Dermis microvascular lymphatic vessel endothelial cell (primary cell): ENCODE measurements around the gene BTBD9. TPM values are rescaled to one million over a fixed set of nuclear protein-coding genes. Genes with fewer than 3 reads are reported as not detected.

Experiments used
- DNase-seq, 2 donors: peaks; one replicate each; pipeline versions ENCODE4 v3.0.0 to v3.0.0-alpha.2; 2010; ENCODE audit warnings: low read depth in 2 of 2
- total RNA-seq: library from RNA; depleted of rRNA; stranded (reverse); fragments of >200 nt; gene quantifications from 2 replicates; pipeline ENCODE4 v1.2.1, GENCODE V29; 2014

The BTBD9 gene
- total RNA-seq, 1 donor from 2014 or later, result 6.7 TPM

GRCh38 chr6:38118791-38119365, 520.9 kb downstream of the BTBD9 start:
- DNase-seq, result no peak

Other genes starting within 250 kb of the BTBD9 start
- gene GLO1, start 63.2 kb upstream of the BTBD9 start, total RNA-seq, result 89.8 and 108 TPM in 2 replicates
- not detected in 2 replicates for gene DNAH8, start 75.4 kb upstream of the BTBD9 start, total RNA-seq